ENCODE measurements around the gene TRMT44.
"Not testable (repeated sequence)": the region's sequence is repeated elsewhere in the genome, so short reads cannot be mapped to it uniquely, and the experiment has no call there.

Gene TRMT44

GRCh38 chr4:8500966-8501365, 60.4 kb downstream of the TRMT44 start:
- DNase-seq, result no peak

- no peak for DNase-seq
These were observed 61.2 kb downstream of the TRMT44 start for GRCh38 chr4:8501781-8502180.

- no peak for DNase-seq
These were observed 61.8 kb downstream of the TRMT44 start for GRCh38 chr4:8502371-8502770.

- DNase-seq, result no peak
These were observed 62.4 kb downstream of the TRMT44 start for GRCh38 chr4:8502836-8503585.

GRCh38 chr4:8503801-8504200, 63.2 kb downstream of the TRMT44 start:
- DNase-seq, result no peak

GRCh38 chr4:8504279-8505007, 63.9 kb downstream of the TRMT44 start:
- no peak for DNase-seq

GRCh38 chr4:8505229-8505628, 64.7 kb downstream of the TRMT44 start:
- DNase-seq, result no peak

GRCh38 chr4:8506006-8506372, 65.4 kb downstream of the TRMT44 start:
- DNase-seq, result no peak

GRCh38 chr4:8506373-8507195, 66.0 kb downstream of the TRMT44 start:
- DNase-seq, result no peak

- DNase-seq, result no peak
These were observed 66.6 kb downstream of the TRMT44 start for GRCh38 chr4:8507196-8507570.

- no peak for DNase-seq
These were observed 67.0 kb downstream of the TRMT44 start for GRCh38 chr4:8507624-8508023.

- DNase-seq, result no peak
These were observed 67.7 kb downstream of the TRMT44 start for GRCh38 chr4:8508266-8508665.

- DNase-seq, result no peak
These were observed 68.2 kb downstream of the TRMT44 start for GRCh38 chr4:8508740-8509139.

GRCh38 chr4:8509311-8509950, 68.9 kb downstream of the TRMT44 start:
- DNase-seq, result no peak

- DNase-seq, result no peak
These were observed 69.6 kb downstream of the TRMT44 start for GRCh38 chr4:8510191-8510590.

- DNase-seq, result no peak
These were observed 70.2 kb downstream of the TRMT44 start for GRCh38 chr4:8510611-8511285.

GRCh38 chr4:8512510-8512909, 71.9 kb downstream of the TRMT44 start:
- no peak for DNase-seq

GRCh38 chr4:8513080-8513479, 72.5 kb downstream of the TRMT44 start:
- DNase-seq, result not testable (repeated sequence)

GRCh38 chr4:8513931-8514330, 73.4 kb downstream of the TRMT44 start:
- DNase-seq, result no peak

GRCh38 chr4:8514391-8514790, 73.8 kb downstream of the TRMT44 start:
- no peak for DNase-seq

- no peak for DNase-seq
These were observed 74.9 kb downstream of the TRMT44 start for GRCh38 chr4:8515316-8516060.

GRCh38 chr4:8516061-8516573, 75.5 kb downstream of the TRMT44 start:
- no peak for DNase-seq

Data from NCI-H774 (cell line).